ENCODE results near the gene DDX23. TPM values are rescaled to one million over a fixed set of nuclear protein-coding genes. Genes with fewer than 3 reads are reported as not detected.
"Not testable (repeated sequence)": the region's sequence is repeated elsewhere in the genome, so short reads cannot be mapped to it uniquely, and the experiment has no call there.

DDX23 gene
- polyA plus RNA-seq (2012; ENCODE audit: insufficient read depth, insufficient read length): 149 TPM

DNA sequence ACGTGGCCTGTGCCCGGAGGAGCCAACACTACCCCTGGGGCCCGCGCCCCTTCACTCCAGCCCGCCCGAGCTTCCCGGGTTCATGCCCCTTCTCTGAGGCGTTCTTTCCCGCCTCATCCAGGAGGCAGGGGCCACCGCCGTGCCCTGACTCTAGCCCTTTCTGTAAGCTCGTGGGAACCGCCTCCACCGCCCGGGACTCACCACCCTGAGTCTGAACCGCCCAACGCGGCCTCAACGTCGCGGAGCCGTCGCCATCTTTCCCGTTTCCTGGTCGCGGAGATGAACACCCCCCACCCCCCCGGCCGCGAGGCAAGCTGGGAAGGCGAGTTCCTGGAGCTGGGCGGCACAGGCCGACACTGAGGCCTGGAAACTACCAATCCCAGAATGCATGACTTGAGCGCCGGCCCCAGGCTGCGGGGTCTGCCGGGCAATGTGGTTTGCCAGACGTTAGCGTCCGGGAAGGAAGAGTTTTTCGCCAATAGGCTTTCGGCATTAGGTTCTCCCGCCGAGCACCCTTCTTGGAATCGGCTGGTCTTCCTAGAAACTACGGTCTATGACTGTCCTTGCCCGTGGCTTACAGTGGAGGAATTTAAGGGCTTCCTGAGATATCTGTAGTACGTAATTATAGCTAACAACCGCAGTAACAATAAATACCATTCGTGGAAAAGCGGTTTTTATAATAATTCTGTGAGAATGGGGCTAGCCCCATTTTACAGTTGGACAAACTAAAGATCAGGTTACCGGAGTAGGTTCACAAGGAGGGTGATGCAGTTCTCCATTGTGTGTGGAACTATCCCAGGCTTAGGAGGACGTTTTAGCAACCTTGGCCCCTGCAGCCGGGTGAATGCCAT, at the start of gene DDX23:
Gene DDX23, minus strand, starts transcription at position 281 of the 851 bp plus-strand sequence. CDS start 6,381 bp downstream, outside the sequence.
- peak within 1 kb of the TSS; percentile 97 for H3K4me3 ChIP-seq (ENCODE audit: low read length)
- DNase-seq (ENCODE audit: low read depth, low spot score): peak; percentile 96

- H3K4me3 ChIP-seq (ENCODE audit: low read length): no peak overlapping the region
- no peak for DNase-seq (ENCODE audit: low read depth, low spot score)
These were observed 49.3 kb upstream of the DDX23 start for GRCh38 chr12:48901278-48901677.

DNA sequence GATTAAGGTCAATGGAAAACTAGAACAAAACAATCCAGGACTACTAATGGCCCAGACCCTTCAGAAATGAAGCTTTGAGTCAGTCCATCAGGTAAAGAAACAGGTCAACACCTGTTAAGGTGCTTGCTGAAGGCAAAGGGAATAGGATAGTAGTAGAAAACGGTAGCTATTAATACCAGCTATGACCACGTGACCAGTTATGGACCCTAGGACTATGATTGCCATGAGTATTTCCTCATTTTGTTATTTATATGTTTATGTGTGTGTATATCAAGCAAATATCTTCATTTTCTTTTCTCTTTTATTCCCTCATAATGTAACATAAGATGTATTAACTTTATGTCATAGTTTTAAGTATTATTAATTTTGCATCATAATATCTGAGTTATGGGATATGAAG, 47.7 kb upstream of the DDX23 start:
- H3K4me3 ChIP-seq (ENCODE audit: low read length): no peak overlapping the region
- no peak for DNase-seq (ENCODE audit: low read depth, low spot score)

GRCh38 chr12:48894271-48894670, 42.3 kb upstream of the DDX23 start:
- DNase-seq (ENCODE audit: low read depth, low spot score): no peak
- no peak overlapping the region for H3K4me3 ChIP-seq (ENCODE audit: low read length)

- H3K4me3 ChIP-seq (ENCODE audit: low read length): no peak overlapping the region; the same call in 1 of the 2 replicates
- peak; percentile 39 for DNase-seq (ENCODE audit: low read depth, low spot score)
These were observed 38.9 kb upstream of the DDX23 start for GRCh38 chr12:48890657-48891418.

DNA sequence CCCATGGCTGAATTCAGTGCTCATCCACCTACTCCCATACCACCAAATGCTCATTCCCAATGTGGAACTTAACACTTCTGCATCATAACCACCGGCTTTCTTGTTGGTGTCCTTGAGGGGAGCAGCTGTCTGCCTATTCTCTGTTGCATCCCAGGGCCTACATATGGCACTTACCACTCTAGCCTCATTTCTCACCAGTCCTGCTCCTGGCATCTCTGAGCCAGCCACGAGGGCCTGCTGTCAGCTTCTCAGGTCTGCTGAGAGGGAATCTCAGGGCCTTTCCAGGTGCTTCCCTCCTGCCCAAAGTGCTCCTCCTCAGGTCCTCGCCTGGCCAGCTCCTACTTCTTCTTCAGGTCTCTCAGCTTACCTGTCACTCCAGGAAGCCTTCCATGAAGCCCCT, 37.7 kb upstream of the DDX23 start:
- DNase-seq (ENCODE audit: low read depth, low spot score): no peak

GRCh38 chr12:48883305-48884161, 31.6 kb upstream of the DDX23 start:
- no peak for DNase-seq (ENCODE audit: low read depth, low spot score)
- H3K4me3 ChIP-seq (ENCODE audit: low read length): no peak overlapping the region

More for the DNA sequence above, 37.7 kb upstream of the DDX23 start:
- no peak overlapping the region for H3K4me3 ChIP-seq (ENCODE audit: low read length)

- no peak overlapping the region for H3K4me3 ChIP-seq (ENCODE audit: low read length)
- no peak for DNase-seq (ENCODE audit: low read depth, low spot score)
These were observed 31.0 kb upstream of the DDX23 start for GRCh38 chr12:48882972-48883304.

DNA sequence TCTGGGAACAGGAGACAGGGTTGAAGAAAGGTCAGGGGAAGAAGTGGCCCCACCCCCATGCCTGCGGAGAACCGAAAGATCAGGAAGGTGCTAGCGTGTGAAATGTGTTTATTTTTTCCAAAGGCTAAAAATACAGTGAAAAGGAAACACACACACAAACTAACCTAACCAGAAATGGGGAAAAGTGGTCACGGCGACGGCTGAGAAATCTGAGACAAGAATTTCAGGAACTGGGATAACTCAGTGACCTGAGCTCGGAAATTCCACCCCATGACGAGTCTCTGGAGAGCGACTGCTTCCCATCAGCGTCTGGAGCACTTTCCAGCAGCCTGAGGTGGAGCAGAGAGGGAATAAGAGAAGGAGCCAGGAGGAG, 30.3 kb upstream of the DDX23 start:
- H3K4me3 ChIP-seq (ENCODE audit: low read length): no peak overlapping the region
- DNase-seq (ENCODE audit: low read depth, low spot score): no peak

DNA sequence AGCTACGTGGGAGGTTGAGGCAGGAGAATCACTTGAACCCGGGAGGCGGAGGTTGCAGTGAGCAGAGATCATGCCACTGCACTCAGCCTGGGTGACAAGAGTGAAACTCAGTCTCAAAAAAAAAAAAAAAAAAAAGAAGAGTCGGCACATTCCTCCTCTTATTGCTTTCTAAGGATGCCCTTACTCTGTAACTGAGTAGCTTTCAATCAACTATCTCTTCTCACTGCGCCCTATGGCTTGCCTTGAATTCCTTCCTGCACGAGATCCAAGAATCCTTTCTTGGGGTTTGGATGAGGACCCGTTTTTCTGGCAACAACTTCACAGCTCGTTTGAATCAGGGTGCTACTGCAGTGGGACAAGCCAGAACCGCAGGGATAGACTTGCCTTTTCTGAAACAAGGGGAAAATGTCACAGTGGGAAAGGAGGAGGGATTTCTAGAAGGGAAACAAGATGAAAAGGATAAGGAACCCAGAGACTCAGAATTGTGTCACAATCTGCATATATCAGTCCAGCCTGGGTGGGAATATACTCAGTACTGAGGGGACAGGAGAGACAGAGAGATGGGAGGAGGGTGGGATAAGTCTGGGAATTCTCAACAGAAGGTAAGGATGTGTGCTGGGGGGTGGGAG, 29.8 kb upstream of the DDX23 start:
- DNase-seq (ENCODE audit: low read depth, low spot score): no peak
- no peak overlapping the region for H3K4me3 ChIP-seq (ENCODE audit: low read length)

GRCh38 chr12:48880647-48881046, 28.7 kb upstream of the DDX23 start:
- H3K4me3 ChIP-seq (ENCODE audit: low read length): no peak overlapping the region
- no peak for DNase-seq (ENCODE audit: low read depth, low spot score)

- no peak for DNase-seq (ENCODE audit: low read depth, low spot score)
- H3K4me3 ChIP-seq (ENCODE audit: low read length): no peak overlapping the region
These were observed 26.6 kb upstream of the DDX23 start for GRCh38 chr12:48878548-48878947.

GRCh38 chr12:48875944-48876515, 24.1 kb upstream of the DDX23 start:
- DNase-seq (ENCODE audit: low read depth, low spot score): no peak
- no peak overlapping the region for H3K4me3 ChIP-seq (ENCODE audit: low read length)

GRCh38 chr12:48873534-48873933, 21.6 kb upstream of the DDX23 start:
- not testable (repeated sequence) for DNase-seq (ENCODE audit: low read depth, low spot score); H3K4me3 ChIP-seq (ENCODE audit: low read length)

GRCh38 chr12:48873096-48873495, 21.1 kb upstream of the DDX23 start:
- H3K4me3 ChIP-seq (ENCODE audit: low read length): no peak overlapping the region
- DNase-seq (ENCODE audit: low read depth, low spot score): no peak

- no peak for DNase-seq (ENCODE audit: low read depth, low spot score)
- no peak overlapping the region for H3K4me3 ChIP-seq (ENCODE audit: low read length)
These were observed 17.2 kb upstream of the DDX23 start for GRCh38 chr12:48869191-48869590.

- no peak overlapping the region for H3K4me3 ChIP-seq (ENCODE audit: low read length)
- DNase-seq (ENCODE audit: low read depth, low spot score): no peak
These were observed 16.5 kb upstream of the DDX23 start for GRCh38 chr12:48868451-48868850.

DNA sequence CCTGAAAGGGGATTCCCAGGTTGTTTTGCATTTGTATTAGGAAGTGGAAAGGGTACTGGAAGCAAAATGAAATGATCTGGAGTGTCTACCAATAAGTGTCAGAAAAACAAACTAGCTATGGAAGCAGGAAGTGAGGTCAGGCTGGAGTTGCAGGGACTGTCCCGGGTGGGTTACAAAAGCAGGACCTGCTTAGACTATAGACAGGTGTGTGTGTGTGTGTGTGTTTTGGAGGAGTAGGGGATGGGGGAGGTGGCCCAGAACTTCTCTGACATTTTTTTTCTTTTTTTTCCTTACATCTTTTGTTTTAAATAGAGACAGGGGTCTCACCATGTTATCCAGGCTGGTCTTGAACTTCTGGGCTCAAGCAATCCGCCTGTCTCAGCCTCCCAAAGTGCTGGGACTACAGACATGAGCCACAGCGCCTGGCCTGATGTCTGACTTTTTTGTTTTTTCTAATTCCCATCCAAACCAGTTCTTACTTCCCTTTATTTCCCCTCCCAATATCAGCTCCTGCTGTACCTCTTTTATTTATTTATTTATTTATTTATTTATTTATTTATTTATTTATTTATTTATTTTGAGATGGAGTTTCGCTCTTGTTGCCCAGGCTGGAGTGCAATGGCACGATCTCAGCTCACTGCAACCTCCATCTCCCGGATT, 14.2 kb upstream of the DDX23 start:
- DNase-seq (ENCODE audit: low read depth, low spot score): no peak
- peak overlapping the region; percentile 67 for H3K4me3 ChIP-seq (ENCODE audit: low read length)

Measured in Jurkat, Clone E6-1 (cell line).